HCT116 (cell line): Measurements from ENCODE around the gene FAM135A.

ENCODE experiments used
- CEBPB ChIP-seq: IDR thresholded peaks from 2 replicates; pipeline ENCODE4 v1.6.1; 2012; ENCODE audit warnings: low read depth
- ELF1 ChIP-seq: IDR thresholded peaks from 2 replicates; pipeline ENCODE4 v1.6.1; 2012; ENCODE audit warnings: low read depth, borderline replicate concordance
- EZH2 ChIP-seq: fragments of 200-600 bp; sonication (generic); IDR thresholded peaks from 2 replicates; pipeline ENCODE4 v1.6.1; 2017; ENCODE audit warnings: antibody characterized with exemption, mixed run types
- EZH2phosphoT487 ChIP-seq: fragments of 200-600 bp; IDR thresholded peaks from 2 replicates; pipeline ENCODE4 v1.6.1; 2018; ENCODE audit warnings: antibody characterized with exemption, borderline replicate concordance
- JUND ChIP-seq: IDR thresholded peaks from 2 replicates; pipeline ENCODE4 v1.6.1; 2012
- POLR2A ChIP-seq: IDR thresholded peaks from 2 replicates; pipeline ENCODE4 v1.7.0; 2011; ENCODE audit warnings: borderline replicate concordance; ENCODE audit not compliant: insufficient read depth, insufficient read length; ENCODE audit errors: extremely low read depth
- POLR2AphosphoS5 ChIP-seq: IDR thresholded peaks from 2 replicates; pipeline ENCODE4 v1.6.1; 2011; ENCODE audit warnings: mild to moderate bottlenecking, low read depth, low read length, moderate library complexity
- RAD21 ChIP-seq: IDR thresholded peaks from 2 replicates; pipeline ENCODE4 v1.6.1; 2012; ENCODE audit warnings: low read depth, mild to moderate bottlenecking
- SP1 ChIP-seq: IDR thresholded peaks from 2 replicates; pipeline ENCODE4 v1.6.1; 2012; ENCODE audit warnings: low read depth
- YY1 ChIP-seq: IDR thresholded peaks from 2 replicates; pipeline ENCODE4 v1.6.1; 2011; ENCODE audit warnings: low read length, low read depth, moderate library complexity, mild to moderate bottlenecking; ENCODE audit not compliant: insufficient replicate concordance; ENCODE audit errors: extremely low read depth
- ZNF274 ChIP-seq: fragments of 200-500 bp; sonication (Bioruptor generic); IDR thresholded peaks from 2 replicates; pipeline ENCODE4 v1.6.1; 2014; ENCODE audit warnings: mild to moderate bottlenecking, low read depth, low read length, inconsistent platforms
- TF ChIP-seq, protein P1 (sequence below): IDR thresholded peaks from 2 replicates; pipeline ENCODE4 v1.6.1; 2012
- TF ChIP-seq, protein P2 (sequence below), 3 experiments: fragments of 200-600 bp in 1 of 3; sonication (generic) in 1 of 3; IDR thresholded peaks in 2 of 3; conservative IDR thresholded peaks in 1 of 3; 2 replicates each; pipeline ENCODE4 v1.5.1; 2012 to 2017; ENCODE audit warnings: low read depth in 2 of 3, low read length in 2 of 3, antibody characterized with exemption in 1 of 3, borderline replicate concordance in 1 of 3, control low read depth in 1 of 3, mild to moderate bottlenecking in 1 of 3, mixed read lengths in 1 of 3, mixed run types in 1 of 3, moderate library complexity in 1 of 3; ENCODE audit not compliant: insufficient read depth in 1 of 3
- TF ChIP-seq, protein P3 (sequence below): IDR thresholded peaks from 2 replicates; pipeline ENCODE4 v1.6.1; 2012

DNA sequence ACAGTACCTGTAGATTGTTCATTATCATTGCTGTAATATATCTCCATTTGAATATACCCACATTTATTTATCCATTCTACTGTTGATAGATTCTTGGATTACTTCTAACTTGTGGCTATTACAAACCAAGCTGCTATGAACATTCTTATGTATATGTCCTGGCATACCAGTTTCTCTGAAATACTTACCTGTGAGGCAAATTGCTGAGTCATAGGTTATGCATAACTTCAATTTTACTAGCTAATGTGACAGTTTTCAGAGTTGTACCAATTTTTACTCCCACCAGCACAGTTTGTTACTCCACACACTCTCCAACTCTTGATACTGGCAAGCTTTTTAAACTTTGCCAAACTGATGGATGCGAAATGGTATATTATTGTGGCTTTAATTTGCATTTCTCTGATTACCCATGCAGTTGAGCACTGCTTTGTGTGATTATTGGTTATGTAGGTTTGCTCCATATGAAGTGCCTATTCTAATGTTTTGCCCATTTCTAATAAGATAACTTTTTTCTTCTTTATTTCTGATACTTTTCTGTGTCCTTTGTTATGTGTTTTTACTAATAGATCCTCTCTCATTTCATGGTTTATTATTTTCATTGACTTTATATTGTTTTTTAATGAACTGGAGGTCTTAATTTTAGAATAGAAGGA lies 90.6 kb downstream of the FAM135A start:
- TF ChIP-seq, protein P1, sequence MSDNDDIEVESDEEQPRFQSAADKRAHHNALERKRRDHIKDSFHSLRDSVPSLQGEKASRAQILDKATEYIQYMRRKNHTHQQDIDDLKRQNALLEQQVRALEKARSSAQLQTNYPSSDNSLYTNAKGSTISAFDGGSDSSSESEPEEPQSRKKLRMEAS = no peak
- TF ChIP-seq, protein P2, sequence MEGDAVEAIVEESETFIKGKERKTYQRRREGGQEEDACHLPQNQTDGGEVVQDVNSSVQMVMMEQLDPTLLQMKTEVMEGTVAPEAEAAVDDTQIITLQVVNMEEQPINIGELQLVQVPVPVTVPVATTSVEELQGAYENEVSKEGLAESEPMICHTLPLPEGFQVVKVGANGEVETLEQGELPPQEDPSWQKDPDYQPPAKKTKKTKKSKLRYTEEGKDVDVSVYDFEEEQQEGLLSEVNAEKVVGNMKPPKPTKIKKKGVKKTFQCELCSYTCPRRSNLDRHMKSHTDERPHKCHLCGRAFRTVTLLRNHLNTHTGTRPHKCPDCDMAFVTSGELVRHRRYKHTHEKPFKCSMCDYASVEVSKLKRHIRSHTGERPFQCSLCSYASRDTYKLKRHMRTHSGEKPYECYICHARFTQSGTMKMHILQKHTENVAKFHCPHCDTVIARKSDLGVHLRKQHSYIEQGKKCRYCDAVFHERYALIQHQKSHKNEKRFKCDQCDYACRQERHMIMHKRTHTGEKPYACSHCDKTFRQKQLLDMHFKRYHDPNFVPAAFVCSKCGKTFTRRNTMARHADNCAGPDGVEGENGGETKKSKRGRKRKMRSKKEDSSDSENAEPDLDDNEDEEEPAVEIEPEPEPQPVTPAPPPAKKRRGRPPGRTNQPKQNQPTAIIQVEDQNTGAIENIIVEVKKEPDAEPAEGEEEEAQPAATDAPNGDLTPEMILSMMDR (IDR thresholded peaks at IDR 0.05 in 2 of 3, conservative IDR thresholded peaks at IDR 0.05 in 1 of 3; ENCODE audit: borderline replicate concordance in 1 of 3, insufficient read depth in 1 of 3, low read depth in 2 of 3, low read length in 2 of 3) = no peak
- TF ChIP-seq EZH2 (no peak), ELF1 (no peak), POLR2AphosphoS5 (no peak), EZH2phosphoT487 (no peak), POLR2A (no peak), YY1 (no peak), RAD21 (no peak), CEBPB (no peak), SP1 (no peak), JUND (no peak), ZNF274 (no peak)
- TF ChIP-seq, protein P3, sequence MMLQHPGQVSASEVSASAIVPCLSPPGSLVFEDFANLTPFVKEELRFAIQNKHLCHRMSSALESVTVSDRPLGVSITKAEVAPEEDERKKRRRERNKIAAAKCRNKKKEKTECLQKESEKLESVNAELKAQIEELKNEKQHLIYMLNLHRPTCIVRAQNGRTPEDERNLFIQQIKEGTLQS = no peak
